IMR-90 (cell line): ENCODE data around the gene ZFHX3. TPM values are rescaled to one million over a fixed set of nuclear protein-coding genes. Genes with fewer than 3 reads are reported as not detected.

Experiments used
- ATAC-seq: fragments of 200-7000 bp; cut with Tn5 transposase; 2 replicates; pipeline ENCODE4 v1.9.1; 2020; ENCODE audit warnings: low read depth, mild to moderate bottlenecking, moderate library complexity
- BruUV-seq: library from RNA; stranded (reverse); fragments of 400-500 nt; replicated peaks from 2 replicates; lab custom pipeline; 2021; lab: Mats Ljungman, UMichigan
- CTCF ChIA-PET: fragments of 300-600 bp; formaldehyde crosslinking; extraction: SDS; loops from one replicate; lab custom pipeline; 2021; ENCODE audit warnings: antibody characterized with exemption; lab: Yijun Ruan, JAX
- POLR2A ChIA-PET: fragments of 300-600 bp; sonication (Branson Sonifier 250); formaldehyde crosslinking; loops from one replicate; lab custom pipeline; 2022; ENCODE audit warnings: antibody characterized with exemption; ENCODE audit not compliant: unreplicated experiment; lab: Charles Lee
- DNase-seq: peaks from one replicate; pipeline ENCODE4 v3.0.0; 2013
- H2AFZ ChIP-seq: replicated peaks from 2 replicates; pipeline ENCODE3; 2013; ENCODE audit warnings: low read length, mild to moderate bottlenecking; ENCODE audit not compliant: poor library complexity
- H2AK5ac ChIP-seq: 2 replicates; pipeline ENCODE4 v1.6.1; 2013; ENCODE audit warnings: low read depth, low read length, inconsistent platforms
- H2AK9ac ChIP-seq: replicated peaks from 2 replicates; pipeline ENCODE3; 2013; ENCODE audit warnings: mild to moderate bottlenecking, low read depth, low read length, moderate library complexity; ENCODE audit not compliant: poor library complexity
- H2BK120ac ChIP-seq: 2 replicates; pipeline ENCODE4 v1.6.1; 2013; ENCODE audit warnings: low read depth, low read length, inconsistent platforms
- H2BK15ac ChIP-seq: 3 replicates; pipeline ENCODE4 v1.6.1; 2013; ENCODE audit warnings: low read depth, low read length, inconsistent platforms
- H2BK20ac ChIP-seq: 2 replicates; pipeline ENCODE4 v1.6.1; 2013; ENCODE audit warnings: low read depth, mild to moderate bottlenecking, inconsistent platforms, low read length, moderate library complexity
- H2BK5ac ChIP-seq: 2 replicates; pipeline ENCODE4 v1.6.1; 2013; ENCODE audit warnings: mild to moderate bottlenecking, low read depth, low read length, inconsistent platforms; ENCODE audit not compliant: poor library complexity, severe bottlenecking
- H3K14ac ChIP-seq: replicated peaks from 2 replicates; pipeline ENCODE4 v1.6.1; 2013; ENCODE audit warnings: low read depth, low read length, inconsistent platforms
- H3K18ac ChIP-seq: 2 replicates; pipeline ENCODE4 v1.6.1; 2013; ENCODE audit warnings: low read depth, low read length, control low read depth
- H3K23ac ChIP-seq: 2 replicates; pipeline ENCODE4 v1.6.1; 2013; ENCODE audit warnings: low read depth, low read length, inconsistent platforms
- H3K27ac ChIP-seq: 2 replicates; pipeline ENCODE4 v1.5.1; 2013; ENCODE audit warnings: mild to moderate bottlenecking, control low read depth, low read length; ENCODE audit not compliant: insufficient read depth
- H3K27me3 ChIP-seq: 2 replicates; pipeline ENCODE4 v1.6.1; 2013; ENCODE audit warnings: low read length; ENCODE audit not compliant: control insufficient read depth, insufficient read depth
- H3K36me3 ChIP-seq: 2 replicates; pipeline ENCODE4 v1.6.1; 2013; ENCODE audit warnings: low read length, mixed read lengths; ENCODE audit not compliant: control insufficient read depth, insufficient read depth
- H3K4ac ChIP-seq: 2 replicates; pipeline ENCODE4 v1.6.1; 2013; ENCODE audit warnings: low read depth, low read length, inconsistent platforms
- H3K4me1 ChIP-seq: 2 replicates; pipeline ENCODE4 v1.6.1; 2013; ENCODE audit warnings: low read length, mixed read lengths; ENCODE audit not compliant: control insufficient read depth, insufficient read depth
- H3K4me2 ChIP-seq: 2 replicates; pipeline ENCODE4 v1.6.1; 2013; ENCODE audit warnings: low read depth, mild to moderate bottlenecking, control low read depth, low read length, moderate library complexity
- H3K4me3 ChIP-seq: 2 replicates; pipeline ENCODE4 v1.5.1; 2013; ENCODE audit warnings: low read depth, mild to moderate bottlenecking, control low read depth, low read length, moderate library complexity; ENCODE audit not compliant: insufficient read depth
- H3K56ac ChIP-seq: 2 replicates; pipeline ENCODE4 v1.6.1; 2013; ENCODE audit warnings: low read length, inconsistent platforms; ENCODE audit not compliant: insufficient read depth; ENCODE audit errors: extremely low read depth
- H3K79me1 ChIP-seq, 2 experiments: 2 replicates each; pipeline ENCODE4 v1.6.1; 2013; ENCODE audit warnings: low read length in 2 of 2, inconsistent platforms in 1 of 2, low read depth in 1 of 2
- H3K9ac ChIP-seq: 2 replicates; pipeline ENCODE4 v1.6.1; 2013; ENCODE audit warnings: low read depth, low read length, control low read depth
- H3K9me1 ChIP-seq: 2 replicates; pipeline ENCODE4 v1.6.1; 2013; ENCODE audit warnings: low read length, inconsistent platforms; ENCODE audit not compliant: insufficient read depth
- H3K9me3 ChIP-seq: 2 replicates; pipeline ENCODE4 v1.6.1; 2013; ENCODE audit warnings: low read length; ENCODE audit not compliant: control insufficient read depth, insufficient read depth
- H4K20me1 ChIP-seq: 2 replicates; pipeline ENCODE4 v1.6.1; 2013; ENCODE audit warnings: low read length, inconsistent platforms; ENCODE audit not compliant: insufficient read depth
- H4K5ac ChIP-seq: 2 replicates; pipeline ENCODE4 v1.6.1; 2013; ENCODE audit warnings: mild to moderate bottlenecking, low read depth, low read length, control low read depth
- H4K8ac ChIP-seq, 2 experiments: 2 replicates each; pipeline ENCODE4 v1.6.1; 2013; ENCODE audit warnings: low read depth in 2 of 2, low read length in 2 of 2, control low read depth in 1 of 2, inconsistent platforms in 1 of 2
- H4K91ac ChIP-seq: 2 replicates; pipeline ENCODE4 v1.6.1; 2013; ENCODE audit warnings: low read depth, low read length, inconsistent platforms; ENCODE audit not compliant: insufficient read depth
- BHLHE40 ChIP-seq: fragments of 150-350 bp; IDR thresholded peaks from 2 replicates; pipeline ENCODE4 v1.6.1; 2016; ENCODE audit warnings: mild to moderate bottlenecking, low read depth, low read length
- CEBPB ChIP-seq: IDR thresholded peaks from 2 replicates; pipeline ENCODE4 v1.6.1; 2012; ENCODE audit warnings: low read depth, low read length, improper control_type of control experiment
- FOS ChIP-seq: fragments of 150-350 bp; IDR thresholded peaks from 2 replicates; pipeline ENCODE4 v1.6.1; 2016; ENCODE audit warnings: low read depth, low read length
- MAFK ChIP-seq: IDR thresholded peaks from 2 replicates; pipeline ENCODE4 v1.6.1; 2012; ENCODE audit warnings: low read depth, low read length, improper control_type of control experiment
- MXI1 ChIP-seq: IDR thresholded peaks from 2 replicates; pipeline ENCODE4 v1.6.1; 2012; ENCODE audit warnings: low read depth, mild to moderate bottlenecking, low read length, moderate library complexity, borderline replicate concordance
- NFE2L2 ChIP-seq: fragments of 150-350 bp; IDR thresholded peaks from 2 replicates; pipeline ENCODE4 v1.6.1; 2016; ENCODE audit warnings: low read depth, mild to moderate bottlenecking, low read length
- RAD21 ChIP-seq: IDR thresholded peaks from 2 replicates; pipeline ENCODE4 v1.6.1; 2012; ENCODE audit warnings: low read length, improper control_type of control experiment
- RFX5 ChIP-seq: IDR thresholded peaks from 2 replicates; pipeline ENCODE4 v1.8.0; 2012; ENCODE audit warnings: low read depth, mild to moderate bottlenecking, low read length, moderate library complexity
- SMC3 ChIP-seq: fragments of 150-350 bp; IDR thresholded peaks from 2 replicates; pipeline ENCODE4 v1.6.1; 2016; ENCODE audit warnings: low read depth, mild to moderate bottlenecking, antibody characterized with exemption, low read length, moderate library complexity
- WGBS, 2 experiments: methylation state at CpG; one replicate each; pipeline versions ENCODE4 v1.1.5 to v1.1.7; 2013; ENCODE audit warnings: missing lambda C conversion rate in 2 of 2; ENCODE audit not compliant: insufficient read length in 1 of 2; ENCODE audit errors: extremely low coverage in 2 of 2; 5-methylcytosine and 5-hydroxymethylcytosine counted together
- dilution Hi-C: fragments of 300-500 bp; cut with HindIII; formaldehyde crosslinking; loops from one replicate; pipeline ENCODE4 v1.14.3; 2018; ENCODE audit warnings: low sequenced_read_pairs; ENCODE audit not compliant: unreplicated experiment
- in situ Hi-C: fragments of 300-500 bp; cut with MboI; formaldehyde crosslinking; loops from 3 replicates; pipeline ENCODE4 v1.14.3; 2019; ENCODE audit warnings: low sequenced_read_pairs, inconsistent platforms, mixed read lengths
- intact Hi-C: fragments of 100-400 bp; cut with micrococcal nuclease; formaldehyde crosslinking; loops from 2 replicates; pipeline ENCODE4 v1.10.0; 2022
- polyA plus RNA-seq, 3 experiments: library from polyadenylated mRNA; depleted of rRNA; stranded (reverse); fragments of >200 nt; gene quantifications; 2 replicates each; pipeline ENCODE4 v1.2.3, GENCODE V29; 2012; ENCODE audit warnings: low replicate concordance in 1 of 3
- total RNA-seq: library from RNA; depleted of rRNA; stranded (reverse); fragments of >200 nt; gene quantifications from 2 replicates; pipeline ENCODE4 v1.2.3, GENCODE V29; 2012
- TF ChIP-seq, protein P1 (sequence below): fragments of 150-350 bp; IDR thresholded peaks from 2 replicates; pipeline ENCODE4 v1.6.1; 2017; ENCODE audit warnings: mild to moderate bottlenecking, antibody characterized with exemption, low read length, low read depth

ZFHX3 gene
- total and polyA plus RNA-seq, 2 of the 4 experiments (the other 2 are of a cell fraction) = 1.4 to 1.7 TPM

DNA sequence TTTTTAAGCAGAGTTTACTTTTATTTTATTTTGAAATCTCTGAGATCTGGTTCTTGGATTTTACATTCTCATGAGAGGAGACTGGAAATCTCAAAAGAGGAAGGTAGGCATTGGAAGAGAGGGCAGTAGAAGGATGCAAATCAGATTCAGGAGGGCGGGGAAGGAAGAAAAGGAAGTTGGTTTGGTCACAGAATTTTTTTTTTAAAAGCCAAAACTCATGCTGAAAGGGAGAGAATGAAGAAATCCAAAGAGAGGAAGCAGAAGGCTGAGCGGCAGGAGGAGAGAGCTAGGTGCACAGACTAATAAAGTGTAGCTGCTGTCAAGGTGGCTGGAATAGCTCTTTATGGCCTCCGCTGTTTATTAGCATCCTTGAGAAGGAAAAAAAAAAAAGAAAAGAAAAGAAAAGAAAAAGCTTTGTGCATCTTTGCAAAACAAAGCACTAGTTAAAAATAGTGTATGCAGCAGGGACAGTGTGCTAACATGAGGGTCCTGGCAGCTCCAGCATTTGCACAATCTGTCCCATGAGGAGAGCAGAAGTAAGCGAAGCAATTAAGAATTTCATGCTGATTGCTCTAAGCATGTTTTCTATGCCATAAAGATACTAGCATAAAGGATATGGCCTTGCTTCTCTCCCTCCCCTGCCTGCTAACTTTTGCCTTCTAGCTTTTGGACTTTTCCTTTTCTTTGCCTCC, 194.2 kb downstream of the ZFHX3 start:
- Histone ChIP-seq H4K5ac (no peak overlapping the region), H3K4me2 (no peak overlapping the region), H3K18ac (no peak overlapping the region), H3K56ac (no peak overlapping the region), H2AK9ac (no peak overlapping the region), H2AK5ac (no peak overlapping the region), H3K27me3 (no peaks in the 10 kb centered on the region), H4K8ac (no peak overlapping the region), H2BK5ac (no peak overlapping the region), H4K91ac (no peak overlapping the region), H3K79me1 (peaks cover 24 to 50% of the 10 kb centered on the region in 2 experiments), H2BK120ac (no peak overlapping the region), H2BK15ac (no peak overlapping the region), H3K4me3 (no peak overlapping the region), H3K9me1 (peaks cover 16% of the 10 kb centered on the region), H3K4me1 (peaks cover 21% of the 10 kb centered on the region), H3K14ac (no peak overlapping the region), H4K20me1 (peaks cover under 1% of the 10 kb centered on the region; the same call in 1 of the 2 replicates), H2AFZ (no peak overlapping the region), H3K4ac (no peak overlapping the region), H3K27ac (no peak overlapping the region), H3K23ac (no peak overlapping the region), H3K36me3 (no peaks in the 10 kb centered on the region), H3K9me3 (no peaks in the 10 kb centered on the region), H3K9ac (no peak overlapping the region), H2BK20ac (no peak overlapping the region)
- no TSS peak for BruUV-seq
- no peak for DNase-seq
- POLR2A ChIA-PET = no interaction called here
- no peak for ATAC-seq
- intact Hi-C loops (no loop called here), in situ Hi-C loops (no loop called here), dilution Hi-C loops (no loop called here)
- TF ChIP-seq FOS = no peak
- TF ChIP-seq NFE2L2 = no peak
- no peak for TF ChIP-seq SMC3
- TF ChIP-seq BHLHE40 = no peak
- TF ChIP-seq MAFK = no peak
- TF ChIP-seq MXI1 = no peak
- no peak for TF ChIP-seq CEBPB
- TF ChIP-seq RAD21 = no peak
- no peak for TF ChIP-seq RFX5
- TF ChIP-seq, protein P1, sequence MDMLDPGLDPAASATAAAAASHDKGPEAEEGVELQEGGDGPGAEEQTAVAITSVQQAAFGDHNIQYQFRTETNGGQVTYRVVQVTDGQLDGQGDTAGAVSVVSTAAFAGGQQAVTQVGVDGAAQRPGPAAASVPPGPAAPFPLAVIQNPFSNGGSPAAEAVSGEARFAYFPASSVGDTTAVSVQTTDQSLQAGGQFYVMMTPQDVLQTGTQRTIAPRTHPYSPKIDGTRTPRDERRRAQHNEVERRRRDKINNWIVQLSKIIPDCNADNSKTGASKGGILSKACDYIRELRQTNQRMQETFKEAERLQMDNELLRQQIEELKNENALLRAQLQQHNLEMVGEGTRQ = no peak
- CTCF ChIA-PET = interaction anchor here (0.6 to 1.2 kb wide), 3 partner anchors 21 to 89 kb away, joined by 3 to 4 read pairs (median 3); no protein-coding TSS in a partner anchor
- 100% methylated on average over 2 of the region's 4 CpGs; no CpG with 5 or more reads in 1 of the 2 experiments for WGBS, 2 experiments
